ENCODE measurements around the gene MAPK6. TPM values are rescaled to one million over a fixed set of nuclear protein-coding genes. Genes with fewer than 3 reads are reported as not detected.

MAPK6 gene
- polyA plus RNA-seq (2012; ENCODE audit: low read depth, missing spikeins): 25.6 TPM

DNA sequence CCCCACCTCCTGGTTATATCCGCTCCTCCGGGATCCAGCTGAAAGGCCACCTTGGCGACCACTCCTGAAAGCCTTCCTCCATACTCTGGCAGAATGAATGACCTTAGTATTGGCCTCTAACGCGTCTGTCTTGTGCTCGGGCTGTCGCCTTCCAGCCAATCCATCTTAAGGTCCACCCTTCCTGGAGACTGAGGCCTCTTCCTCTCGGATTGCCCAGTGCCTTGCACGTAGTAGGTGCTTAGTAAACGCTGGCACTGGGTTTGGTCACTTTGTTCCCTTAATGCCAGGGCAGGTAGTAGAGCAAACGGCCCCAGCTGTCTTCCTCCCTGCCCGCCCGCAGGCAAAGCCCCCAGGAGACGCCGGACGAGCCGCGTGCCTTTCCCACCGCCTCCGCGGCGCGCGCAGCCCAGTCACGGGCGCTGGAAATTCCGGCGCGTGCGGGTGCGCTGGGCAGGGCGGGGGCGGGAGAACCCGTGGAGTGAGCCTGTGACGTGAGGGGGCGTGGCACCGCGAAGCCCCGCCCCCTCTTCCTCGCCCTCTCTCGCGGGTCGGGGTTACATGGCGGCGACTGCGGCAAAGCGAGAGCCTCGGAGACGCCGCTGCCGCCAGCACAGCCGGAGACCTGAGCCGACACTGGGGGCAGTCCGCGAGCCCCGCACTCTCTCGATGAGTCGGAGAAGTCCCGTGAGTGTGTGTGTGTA, at the start of gene MAPK6:
MAPK6 (plus strand) TSS at position 527 of the 701 bp plus-strand sequence. CDS start 27,242 bp downstream, outside the sequence.
- peak; percentile 99 for TF ChIP-seq TAF1 (IDR thresholded peaks at IDR 0.05; ENCODE audit: low read depth, low read length)
- TF ChIP-seq SPI1 (IDR thresholded peaks at IDR 0.05; ENCODE audit: low read depth, low read length): 0 out of 2 replicates have a peak, but pooled peaks have one; percentile 1
- TF ChIP-seq POU2F2 (IDR thresholded peaks at IDR 0.05; ENCODE audit: low read depth, low read length): peak; percentile 80
- peak; percentile 80 for TF ChIP-seq POLR2A (IDR thresholded peaks at IDR 0.05; ENCODE audit: low read depth, low read length)
- TF ChIP-seq POLR2AphosphoS5 (IDR thresholded peaks at IDR 0.05; ENCODE audit: low read depth, low read length): peak; percentile 63; the same call in 1 of the 2 replicates
- peak; percentile 32 for TF ChIP-seq PAX5 (IDR thresholded peaks at IDR 0.05; ENCODE audit: insufficient read depth, low read length, severe bottlenecking)
- DNase-seq (ENCODE audit: insufficient read length, low spot score) (peak; percentile 92), FAIRE-seq (peak; percentile 85)

DNA sequence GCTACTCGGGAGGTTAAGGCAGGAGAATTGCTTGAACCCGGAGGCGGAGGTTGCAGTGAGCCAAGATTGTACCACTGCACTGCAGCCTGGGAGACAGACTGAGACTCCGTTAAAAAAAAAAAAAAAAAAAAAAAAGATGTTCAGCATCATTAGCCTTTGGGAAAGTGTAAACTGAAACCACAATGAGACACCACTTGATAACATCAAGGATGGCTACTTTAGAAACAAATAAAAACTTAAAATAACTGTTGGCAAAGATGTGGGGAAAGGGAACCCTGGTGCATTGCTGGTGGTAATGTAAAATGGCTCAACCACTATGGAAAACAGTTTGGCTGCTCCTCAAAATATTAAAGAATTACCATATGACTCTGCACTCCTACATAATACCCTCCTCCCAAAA, 49.3 kb upstream of the MAPK6 start:
- TF ChIP-seq PAX5 (IDR thresholded peaks at IDR 0.05; ENCODE audit: insufficient read depth, low read length, severe bottlenecking) (no peak), POLR2A (IDR thresholded peaks at IDR 0.05; ENCODE audit: low read depth, low read length) (no peak), POU2F2 (IDR thresholded peaks at IDR 0.05; ENCODE audit: low read depth, low read length) (no peak)
- FAIRE-seq: no peak

DNA sequence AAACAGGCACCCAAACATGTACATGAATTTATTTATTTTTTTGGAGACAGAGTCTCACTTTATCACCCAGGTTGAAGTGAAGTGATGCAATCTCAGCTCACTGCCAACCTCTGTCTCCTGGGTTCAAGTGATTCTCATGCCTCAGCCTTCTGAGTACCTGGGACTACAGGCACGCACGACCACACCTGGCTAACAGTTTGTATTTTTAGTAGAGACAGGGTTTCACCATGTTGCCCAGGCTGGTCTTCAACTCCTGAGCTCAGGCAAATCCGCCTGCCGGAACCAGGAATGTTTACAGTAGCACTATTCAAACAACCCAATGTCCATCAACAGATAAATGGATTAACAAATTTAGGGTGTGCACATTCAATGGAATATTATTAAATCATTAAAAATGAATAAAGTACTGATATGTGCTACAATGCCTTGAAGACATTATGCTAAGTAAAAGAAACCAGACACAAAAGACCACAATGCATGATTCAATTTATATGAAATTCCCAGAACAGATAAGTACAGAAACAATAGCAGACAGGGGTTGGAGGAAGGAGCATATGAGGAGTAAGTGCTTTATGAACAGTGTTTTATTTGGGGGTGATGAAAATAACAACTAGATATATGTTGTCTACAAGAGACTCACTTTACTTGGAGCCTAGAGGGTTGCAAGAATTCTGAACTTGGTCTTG, 48.7 kb upstream of the MAPK6 start:
- DNase-seq (ENCODE audit: insufficient read length, low spot score) (no peak), FAIRE-seq (no peak)
- TF ChIP-seq POLR2AphosphoS5 (IDR thresholded peaks at IDR 0.05; ENCODE audit: low read depth, low read length): no peak
- TF ChIP-seq PAX5 (IDR thresholded peaks at IDR 0.05; ENCODE audit: insufficient read depth, low read length, severe bottlenecking): no peak
- no peak for TF ChIP-seq POLR2A (IDR thresholded peaks at IDR 0.05; ENCODE audit: low read depth, low read length)
- TF ChIP-seq TAF1 (IDR thresholded peaks at IDR 0.05; ENCODE audit: low read depth, low read length): no peak
- TF ChIP-seq SPI1 (IDR thresholded peaks at IDR 0.05; ENCODE audit: low read depth, low read length): no peak

More for the DNA sequence above, 49.3 kb upstream of the MAPK6 start:
- no peak for DNase-seq (ENCODE audit: insufficient read length, low spot score)

DNA sequence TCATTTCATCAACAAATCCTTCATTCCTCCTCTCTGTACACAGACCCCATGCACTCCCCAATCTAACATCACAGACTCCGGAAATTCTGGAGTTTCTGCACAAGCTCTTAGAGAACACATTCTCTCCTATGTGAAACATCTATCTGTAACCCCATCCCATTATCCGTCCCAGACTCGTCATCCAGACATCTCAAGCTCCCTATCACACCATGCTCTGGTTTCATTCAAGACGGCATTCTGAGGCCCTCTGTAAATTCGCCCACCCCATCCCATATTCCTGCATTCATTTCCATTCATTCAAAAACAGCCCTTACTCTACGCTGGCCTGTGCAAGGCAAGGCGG, 48.0 kb upstream of the MAPK6 start:
- TF ChIP-seq TAF1 (IDR thresholded peaks at IDR 0.05; ENCODE audit: low read depth, low read length): no peak
- no peak for TF ChIP-seq PAX5 (IDR thresholded peaks at IDR 0.05; ENCODE audit: insufficient read depth, low read length, severe bottlenecking)
- TF ChIP-seq POU2F2 (IDR thresholded peaks at IDR 0.05; ENCODE audit: low read depth, low read length): no peak
- DNase-seq (ENCODE audit: insufficient read length, low spot score): no peak
- no peak for FAIRE-seq

DNA sequence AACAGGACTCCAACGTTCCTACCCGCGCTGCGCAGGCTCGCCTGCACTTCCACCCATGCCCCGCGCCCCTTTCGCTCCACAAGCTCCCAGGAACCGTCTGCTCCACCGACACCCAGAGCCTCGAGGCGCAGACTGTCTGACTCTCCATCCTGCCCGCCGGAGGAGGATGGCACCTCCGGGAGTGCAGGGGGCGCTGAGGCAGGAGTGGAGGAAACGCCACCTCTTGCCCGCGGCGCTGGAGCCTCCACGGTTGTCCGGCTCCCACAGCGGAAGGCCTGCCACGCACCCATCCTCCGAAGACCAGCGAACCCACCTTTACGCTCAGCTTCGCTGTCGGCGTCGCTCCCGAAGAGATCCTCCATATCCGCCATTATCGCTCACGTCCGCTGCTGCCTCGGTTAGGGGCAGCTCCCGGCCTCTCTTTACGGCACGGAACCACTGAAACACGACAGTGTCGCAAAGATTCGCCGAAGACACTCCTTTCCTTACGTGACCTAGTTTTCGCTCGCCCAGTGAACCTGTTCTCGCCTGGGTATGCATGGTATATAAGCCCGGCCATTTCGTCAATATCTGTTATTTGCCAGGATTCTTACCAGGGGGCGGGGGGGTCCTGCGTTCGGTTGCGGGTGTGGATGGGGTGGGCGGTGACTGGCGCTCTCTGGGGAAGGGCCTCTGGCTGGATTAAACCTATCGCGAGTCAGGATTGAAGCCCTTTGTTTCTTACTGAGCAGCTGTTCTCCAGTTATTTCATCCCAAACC, 47.5 kb upstream of the MAPK6 start, which contains the start of gene LEO1:
LEO1 (minus strand) TSS at position 404 of the 759 bp plus-strand sequence; CDS start at position 371, 33 bp downstream.
- peak; percentile 99 for FAIRE-seq
- DNase-seq (ENCODE audit: insufficient read length, low spot score): peak; percentile 85
- TF ChIP-seq POLR2A (IDR thresholded peaks at IDR 0.05; ENCODE audit: low read depth, low read length): peak; percentile 87
- no peak for TF ChIP-seq SPI1 (IDR thresholded peaks at IDR 0.05; ENCODE audit: low read depth, low read length)
- TF ChIP-seq POLR2AphosphoS5 (IDR thresholded peaks at IDR 0.05; ENCODE audit: low read depth, low read length): peak; percentile 92
- TF ChIP-seq PAX5 (IDR thresholded peaks at IDR 0.05; ENCODE audit: insufficient read depth, low read length, severe bottlenecking): no peak
- peak; percentile 54; the same call in 1 of the 2 replicates for TF ChIP-seq POU2F2 (IDR thresholded peaks at IDR 0.05; ENCODE audit: low read depth, low read length)
- peak; percentile 91 for TF ChIP-seq TAF1 (IDR thresholded peaks at IDR 0.05; ENCODE audit: low read depth, low read length)

DNA sequence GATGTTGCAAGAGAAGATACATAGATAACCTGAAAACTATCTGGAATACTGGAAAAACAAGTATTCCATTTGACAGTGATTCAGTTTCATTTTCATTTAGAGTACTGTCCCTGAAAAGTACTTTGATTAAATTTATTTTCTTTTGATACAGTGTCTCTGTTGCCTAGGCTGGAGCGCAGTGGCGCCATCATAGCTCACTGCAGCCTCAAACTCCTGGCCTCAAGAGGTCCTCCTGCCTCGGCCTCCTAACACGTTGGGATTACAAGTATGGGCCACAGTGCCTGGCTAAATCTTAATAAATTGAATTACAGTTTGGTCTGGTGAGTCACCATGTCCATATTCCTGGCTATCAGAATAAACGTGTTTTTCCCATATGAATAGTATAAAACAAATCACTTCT, 45.8 kb upstream of the MAPK6 start:
- FAIRE-seq: no peak
- no peak for TF ChIP-seq POLR2AphosphoS5 (IDR thresholded peaks at IDR 0.05; ENCODE audit: low read depth, low read length)
- TF ChIP-seq POU2F2 (IDR thresholded peaks at IDR 0.05; ENCODE audit: low read depth, low read length): no peak
- TF ChIP-seq SPI1 (IDR thresholded peaks at IDR 0.05; ENCODE audit: low read depth, low read length): no peak
- no peak for TF ChIP-seq PAX5 (IDR thresholded peaks at IDR 0.05; ENCODE audit: insufficient read depth, low read length, severe bottlenecking)
- no peak for TF ChIP-seq TAF1 (IDR thresholded peaks at IDR 0.05; ENCODE audit: low read depth, low read length)
- TF ChIP-seq POLR2A (IDR thresholded peaks at IDR 0.05; ENCODE audit: low read depth, low read length): no peak
- DNase-seq (ENCODE audit: insufficient read length, low spot score): no peak

DNA sequence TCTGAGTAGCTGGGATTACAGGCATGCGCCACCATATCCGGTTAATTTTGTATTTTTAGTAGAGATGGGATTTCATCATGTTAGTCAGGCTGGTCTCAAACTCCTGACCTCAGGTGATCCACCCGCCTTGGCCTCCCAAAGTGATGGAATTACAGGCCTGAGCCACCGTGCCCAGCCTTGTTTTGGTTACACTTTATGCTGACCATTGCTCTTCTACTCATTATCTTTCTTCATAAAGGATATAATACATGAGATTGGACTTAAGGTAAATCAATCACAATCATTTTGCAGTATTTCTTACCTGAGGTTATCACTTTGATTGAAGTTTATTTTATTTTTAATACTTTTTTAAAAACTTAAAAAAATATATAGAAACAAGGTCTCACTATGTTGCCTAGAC, 45.2 kb upstream of the MAPK6 start:
- FAIRE-seq: no peak
- no peak for DNase-seq (ENCODE audit: insufficient read length, low spot score)
- TF ChIP-seq TAF1 (IDR thresholded peaks at IDR 0.05; ENCODE audit: low read depth, low read length) (no peak), POLR2A (IDR thresholded peaks at IDR 0.05; ENCODE audit: low read depth, low read length) (no peak), SPI1 (IDR thresholded peaks at IDR 0.05; ENCODE audit: low read depth, low read length) (no peak), POLR2AphosphoS5 (IDR thresholded peaks at IDR 0.05; ENCODE audit: low read depth, low read length) (no peak), POU2F2 (IDR thresholded peaks at IDR 0.05; ENCODE audit: low read depth, low read length) (no peak), PAX5 (IDR thresholded peaks at IDR 0.05; ENCODE audit: insufficient read depth, low read length, severe bottlenecking) (no peak)

DNA sequence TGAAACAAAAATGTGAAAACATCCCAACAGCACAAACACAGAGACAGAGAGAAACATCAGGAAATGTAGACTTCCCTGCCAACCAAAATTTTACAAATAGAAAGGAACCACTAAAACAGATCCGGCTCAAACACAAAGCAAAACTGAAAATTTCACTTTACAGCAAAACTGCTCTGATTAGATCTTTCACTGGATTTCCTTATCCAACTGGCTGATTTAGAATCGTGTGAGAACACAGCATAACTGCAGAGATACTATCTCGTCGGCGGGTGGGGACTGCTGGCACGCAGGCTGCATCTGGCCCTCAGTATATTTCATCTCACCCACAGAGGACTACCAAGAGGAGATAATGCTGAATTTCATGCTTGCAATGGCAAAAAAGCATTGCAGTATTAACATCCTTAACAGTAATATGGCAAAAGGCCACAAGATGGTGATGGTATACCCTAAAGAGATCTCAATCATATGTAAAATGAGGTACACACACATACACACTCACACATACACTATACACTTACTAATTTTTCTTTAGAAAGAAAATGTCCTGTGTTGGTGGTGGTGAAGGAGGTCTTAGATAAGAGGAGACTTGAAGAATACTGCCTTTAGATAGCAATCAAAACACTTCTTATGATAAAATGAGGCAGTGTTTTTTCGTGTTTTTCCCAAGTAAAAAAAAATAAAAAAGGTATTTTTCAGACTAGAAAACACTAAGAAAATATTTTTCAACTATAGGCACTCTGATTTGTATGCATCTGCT, 36.8 kb upstream of the MAPK6 start:
- DNase-seq (ENCODE audit: insufficient read length, low spot score): peak; percentile 37
- TF ChIP-seq TAF1 (IDR thresholded peaks at IDR 0.05; ENCODE audit: low read depth, low read length) (no peak), POU2F2 (IDR thresholded peaks at IDR 0.05; ENCODE audit: low read depth, low read length) (no peak), PAX5 (IDR thresholded peaks at IDR 0.05; ENCODE audit: insufficient read depth, low read length, severe bottlenecking) (no peak), SPI1 (IDR thresholded peaks at IDR 0.05; ENCODE audit: low read depth, low read length) (no peak), POLR2AphosphoS5 (IDR thresholded peaks at IDR 0.05; ENCODE audit: low read depth, low read length) (no peak), POLR2A (IDR thresholded peaks at IDR 0.05; ENCODE audit: low read depth, low read length) (no peak)
- FAIRE-seq: peak; percentile 96
